ENCODE results near the gene RBM12.

Gene RBM12

DNA sequence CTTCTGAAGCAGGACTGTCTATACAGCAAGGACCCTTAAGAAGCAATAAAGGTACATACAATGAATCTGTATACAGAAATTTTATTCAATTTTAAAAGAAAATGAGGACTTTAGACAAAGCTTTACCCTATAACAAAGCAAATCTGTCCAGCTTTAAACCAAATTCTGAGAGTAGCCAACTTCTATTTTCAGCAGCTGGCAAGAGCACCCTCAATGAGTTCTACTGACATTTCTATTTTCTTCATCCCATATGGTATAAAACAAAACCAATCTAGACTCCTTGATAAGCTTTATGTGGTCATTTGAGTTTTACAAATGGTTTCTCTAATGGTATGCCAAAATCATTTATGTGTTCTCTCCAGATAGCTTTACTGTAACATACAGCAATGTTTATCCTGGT is 12.7 kb downstream of the RBM12 start:
- peaks cover 10 to 35% of the 10 kb centered on the region in 2 donors for H3K4me1 ChIP-seq (ENCODE audit: control insufficient read depth in 1 of 2, insufficient read depth in 2 of 2, low read length in 2 of 2)
- H3K27ac ChIP-seq (ENCODE audit: low read length), result no peak overlapping the region
- no peaks in the 10 kb centered on the region for H3K9me3 ChIP-seq (ENCODE audit: control insufficient read depth in 1 of 2, low read length in 2 of 2)
- no peaks in the 10 kb centered on the region for H3K27me3 ChIP-seq (ENCODE audit: low read depth, low read length)
- H3K36me3 ChIP-seq (ENCODE audit: control insufficient read depth in 1 of 2, insufficient read depth in 2 of 2, low read length in 2 of 2), result peaks cover 24 to 33% of the 10 kb centered on the region in 2 donors
- no peak overlapping the region for H3K4me3 ChIP-seq (ENCODE audit: low read depth in 1 of 2, low read length in 2 of 2)

DNA sequence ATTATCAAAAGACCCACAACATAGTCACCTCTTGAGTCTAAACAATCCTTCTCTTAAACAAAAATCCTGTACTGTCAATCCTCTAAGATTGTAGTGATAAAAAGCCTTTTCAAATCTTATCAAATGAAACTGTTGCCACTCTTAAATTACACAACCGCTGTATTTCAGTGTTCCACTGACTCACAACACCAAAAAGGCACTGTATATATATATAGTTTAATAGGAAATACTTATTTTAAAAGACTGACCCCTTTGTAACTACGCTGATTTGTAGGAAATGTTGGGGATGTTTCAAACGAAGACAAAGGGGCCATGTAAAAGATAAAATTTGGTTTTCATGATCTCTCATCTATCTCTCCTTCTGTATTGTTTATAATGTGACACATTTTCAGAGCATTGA is 14.1 kb downstream of the RBM12 start:
- no peaks in the 10 kb centered on the region for H3K9me3 ChIP-seq (ENCODE audit: control insufficient read depth in 1 of 2, low read length in 2 of 2)

DNA sequence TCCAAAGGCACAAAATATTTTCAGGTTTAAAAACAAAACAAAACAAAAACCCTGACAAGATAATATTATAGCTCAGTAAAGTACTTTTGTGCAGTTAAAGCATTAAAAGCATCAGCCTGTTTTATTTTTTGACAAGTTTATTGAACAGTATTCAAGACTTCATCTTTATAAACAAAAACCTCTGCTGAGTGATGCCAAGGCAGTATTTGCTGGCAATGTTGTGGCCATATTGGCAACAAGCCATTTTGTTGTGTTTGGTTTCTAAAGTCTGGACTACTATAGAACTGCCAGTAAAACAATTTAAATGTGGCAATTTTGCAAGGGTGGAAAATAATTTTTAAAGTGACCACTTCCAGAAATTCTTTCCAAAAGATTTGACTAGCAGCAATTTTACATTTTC is 15.9 kb downstream of the RBM12 start:
- H3K9me3 ChIP-seq (ENCODE audit: control insufficient read depth in 1 of 2, low read length in 2 of 2), result no peaks in the 10 kb centered on the region
- no peaks in the 10 kb centered on the region for H3K27me3 ChIP-seq (ENCODE audit: low read depth, low read length)
- peaks cover 9 to 39% of the 10 kb centered on the region in 2 donors for H3K4me1 ChIP-seq (ENCODE audit: control insufficient read depth in 1 of 2, insufficient read depth in 2 of 2, low read length in 2 of 2)
- H3K36me3 ChIP-seq (ENCODE audit: control insufficient read depth in 1 of 2, insufficient read depth in 2 of 2, low read length in 2 of 2), result peaks cover 10 to 16% of the 10 kb centered on the region in 2 donors
- H3K27ac ChIP-seq (ENCODE audit: low read length), result no peak overlapping the region
- H3K4me3 ChIP-seq (ENCODE audit: low read depth in 1 of 2, low read length in 2 of 2), result no peak overlapping the region

More for the DNA sequence above, 14.1 kb downstream of the RBM12 start:
- no peak overlapping the region for H3K27ac ChIP-seq (ENCODE audit: low read length)
- H3K4me1 ChIP-seq (ENCODE audit: control insufficient read depth in 1 of 2, insufficient read depth in 2 of 2, low read length in 2 of 2), result peaks cover 9 to 39% of the 10 kb centered on the region in 2 donors
- H3K4me3 ChIP-seq (ENCODE audit: low read depth in 1 of 2, low read length in 2 of 2), result no peak overlapping the region
- peaks cover 24 to 33% of the 10 kb centered on the region in 2 donors for H3K36me3 ChIP-seq (ENCODE audit: control insufficient read depth in 1 of 2, insufficient read depth in 2 of 2, low read length in 2 of 2)
- no peaks in the 10 kb centered on the region for H3K27me3 ChIP-seq (ENCODE audit: low read depth, low read length)

DNA sequence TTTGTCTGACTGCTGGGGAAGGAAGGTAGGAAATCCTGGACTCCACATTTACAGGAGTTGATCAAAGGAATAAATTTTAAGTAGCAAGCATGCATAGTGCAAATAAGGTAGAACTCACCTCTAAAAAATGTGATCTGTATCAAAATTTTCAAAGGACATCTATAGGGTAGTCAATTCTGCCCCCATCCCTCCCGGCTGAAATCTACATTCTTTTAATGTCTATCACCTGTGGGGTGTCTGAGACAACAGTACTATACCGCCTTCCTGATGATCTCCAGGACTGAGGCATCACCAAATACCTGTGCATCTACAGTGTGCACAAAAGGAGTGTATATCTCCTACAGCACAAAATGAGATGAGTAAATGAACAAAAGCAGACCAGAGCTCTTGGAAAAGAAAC is 19.9 kb downstream of the RBM12 start:
- Histone ChIP-seq H3K36me3 (ENCODE audit: control insufficient read depth in 1 of 2, insufficient read depth in 2 of 2, low read length in 2 of 2) (no peaks in the 10 kb centered on the region), H3K27me3 (ENCODE audit: low read depth, low read length) (no peaks in the 10 kb centered on the region), H3K4me1 (ENCODE audit: control insufficient read depth in 1 of 2, insufficient read depth in 2 of 2, low read length in 2 of 2) (peaks cover 9 to 27% of the 10 kb centered on the region in 2 donors), H3K4me3 (ENCODE audit: low read depth in 1 of 2, low read length in 2 of 2) (no peak overlapping the region), H3K9me3 (ENCODE audit: control insufficient read depth in 1 of 2, low read length in 2 of 2) (no peaks in the 10 kb centered on the region), H3K27ac (ENCODE audit: low read length) (no peak overlapping the region)

DNA sequence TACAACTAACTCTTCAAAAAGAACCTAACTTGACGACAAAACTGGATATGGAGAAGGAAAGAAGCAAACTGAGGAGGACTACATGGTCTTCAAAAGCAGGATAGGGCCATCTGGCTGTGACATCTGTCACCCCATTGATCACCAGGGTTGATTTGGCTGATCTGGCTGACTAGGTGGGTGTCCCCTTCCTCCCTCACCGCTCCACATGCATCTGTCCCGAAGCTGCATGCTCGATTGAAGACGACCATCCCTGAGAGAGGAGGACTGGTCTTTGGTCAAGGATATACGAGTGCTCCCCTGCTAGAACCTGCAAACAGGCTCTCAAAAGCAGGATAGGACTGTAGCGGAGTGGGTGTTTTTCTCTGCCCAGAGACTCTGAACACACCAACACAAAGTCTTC is 21.7 kb downstream of the RBM12 start:
- no peaks in the 10 kb centered on the region for H3K27me3 ChIP-seq (ENCODE audit: low read depth, low read length)
- peaks cover 0 to 18% of the 10 kb centered on the region in 2 donors for H3K4me1 ChIP-seq (ENCODE audit: control insufficient read depth in 1 of 2, insufficient read depth in 2 of 2, low read length in 2 of 2)
- no peaks in the 10 kb centered on the region for H3K9me3 ChIP-seq (ENCODE audit: control insufficient read depth in 1 of 2, low read length in 2 of 2)
- H3K36me3 ChIP-seq (ENCODE audit: control insufficient read depth in 1 of 2, insufficient read depth in 2 of 2, low read length in 2 of 2), result no peaks in the 10 kb centered on the region
- no peak overlapping the region for H3K27ac ChIP-seq (ENCODE audit: low read length)
- H3K4me3 ChIP-seq (ENCODE audit: low read depth in 1 of 2, low read length in 2 of 2), result no peak overlapping the region

DNA sequence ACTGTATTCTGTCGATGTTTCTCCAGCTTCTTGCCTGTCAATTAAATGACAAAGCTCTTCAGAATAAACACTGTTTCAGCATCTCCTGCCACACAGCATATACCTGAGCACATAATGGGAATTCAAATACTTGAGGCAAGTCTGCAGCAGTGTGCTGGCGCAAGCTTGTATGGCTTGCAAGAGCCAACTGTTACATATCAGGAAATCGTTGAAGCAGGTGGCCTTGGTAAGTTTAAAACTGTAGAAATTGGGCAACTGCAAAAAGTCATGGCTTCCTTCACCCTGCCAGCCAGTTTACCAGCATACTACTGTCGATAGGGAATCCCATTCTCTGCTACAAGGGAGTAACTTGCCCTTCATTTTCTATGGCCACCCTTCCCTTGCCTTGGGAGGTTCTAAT is 23.0 kb downstream of the RBM12 start:
- Histone ChIP-seq H3K27ac (ENCODE audit: low read length) (no peak overlapping the region), H3K27me3 (ENCODE audit: low read depth, low read length) (no peaks in the 10 kb centered on the region), H3K9me3 (ENCODE audit: control insufficient read depth in 1 of 2, low read length in 2 of 2) (no peaks in the 10 kb centered on the region), H3K4me1 (ENCODE audit: control insufficient read depth in 1 of 2, insufficient read depth in 2 of 2, low read length in 2 of 2) (peaks cover 0 to 16% of the 10 kb centered on the region in 2 donors), H3K36me3 (ENCODE audit: control insufficient read depth in 1 of 2, insufficient read depth in 2 of 2, low read length in 2 of 2) (no peaks in the 10 kb centered on the region), H3K4me3 (ENCODE audit: low read depth in 1 of 2, low read length in 2 of 2) (no peak overlapping the region)

DNA sequence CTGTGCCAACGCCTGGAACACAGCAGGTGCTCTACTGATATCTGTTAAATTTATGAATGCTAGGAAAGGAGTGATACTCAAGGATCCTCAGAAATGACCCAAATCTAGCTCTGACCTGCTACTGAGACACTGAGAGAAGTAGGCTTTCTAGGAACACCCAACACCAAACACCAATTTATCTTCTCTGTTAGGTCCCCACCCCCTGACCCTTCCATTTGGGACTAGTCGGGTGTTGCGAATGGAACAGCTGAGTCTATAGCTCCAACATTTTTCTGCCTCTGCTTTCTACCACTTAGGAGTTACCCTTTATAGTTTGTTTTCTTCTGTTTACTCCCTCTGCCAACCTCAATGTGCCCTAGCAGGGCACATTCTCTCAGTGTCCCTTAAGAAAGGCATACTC is 24.0 kb downstream of the RBM12 start:
- Histone ChIP-seq H3K4me1 (ENCODE audit: control insufficient read depth in 1 of 2, insufficient read depth in 2 of 2, low read length in 2 of 2) (peaks cover 0 to 12% of the 10 kb centered on the region in 2 donors), H3K36me3 (ENCODE audit: control insufficient read depth in 1 of 2, insufficient read depth in 2 of 2, low read length in 2 of 2) (no peaks in the 10 kb centered on the region), H3K9me3 (ENCODE audit: control insufficient read depth in 1 of 2, low read length in 2 of 2) (no peaks in the 10 kb centered on the region), H3K27ac (ENCODE audit: low read length) (no peak overlapping the region), H3K27me3 (ENCODE audit: low read depth, low read length) (no peaks in the 10 kb centered on the region), H3K4me3 (ENCODE audit: low read depth in 1 of 2, low read length in 2 of 2) (no peak overlapping the region)

DNA sequence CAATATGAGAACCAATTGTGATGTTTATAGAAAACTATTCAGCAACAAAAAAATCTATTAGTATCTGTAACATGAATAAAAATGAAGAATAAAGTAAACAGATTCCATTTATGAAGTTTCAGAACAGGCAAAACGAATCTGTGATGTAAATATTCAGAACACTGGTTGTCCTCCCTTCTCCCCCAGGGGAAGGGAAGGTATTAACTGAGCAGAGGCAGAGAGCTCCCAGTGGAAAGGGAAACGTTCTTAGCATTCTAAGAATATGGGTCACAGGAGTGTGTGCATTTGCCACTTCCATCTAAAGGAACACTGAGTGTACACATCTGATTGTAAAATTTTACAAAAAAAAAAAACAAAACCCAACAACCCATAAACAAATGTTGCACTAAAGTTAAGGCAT is 25.9 kb downstream of the RBM12 start:
- Histone ChIP-seq H3K9me3 (ENCODE audit: control insufficient read depth in 1 of 2, low read length in 2 of 2) (no peaks in the 10 kb centered on the region), H3K4me1 (ENCODE audit: control insufficient read depth in 1 of 2, insufficient read depth in 2 of 2, low read length in 2 of 2) (peaks cover 0 to 12% of the 10 kb centered on the region in 2 donors), H3K27me3 (ENCODE audit: low read depth, low read length) (no peaks in the 10 kb centered on the region), H3K36me3 (ENCODE audit: control insufficient read depth in 1 of 2, insufficient read depth in 2 of 2, low read length in 2 of 2) (no peaks in the 10 kb centered on the region), H3K27ac (ENCODE audit: low read length) (no peak overlapping the region), H3K4me3 (ENCODE audit: low read depth in 1 of 2, low read length in 2 of 2) (no peak overlapping the region)

DNA sequence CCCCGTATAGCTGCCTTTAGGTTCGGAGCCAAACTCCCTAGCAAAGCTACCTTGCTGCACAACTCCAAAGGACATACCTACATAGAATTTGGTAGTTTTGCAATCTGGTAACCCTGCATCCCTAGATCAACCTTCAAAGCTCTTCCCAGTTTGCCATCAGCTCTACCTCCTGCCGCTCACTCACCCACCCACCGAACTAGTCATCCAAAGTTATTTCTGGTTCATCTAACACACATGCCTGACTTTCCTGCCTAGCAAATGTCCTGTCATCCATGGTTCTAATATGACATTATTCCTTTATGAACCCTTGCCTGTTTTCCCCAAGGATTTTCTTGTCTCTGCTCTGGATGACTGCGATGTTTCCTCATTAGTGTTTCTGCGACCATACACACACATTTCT is 27.4 kb downstream of the RBM12 start:
- no peaks in the 10 kb centered on the region for H3K27me3 ChIP-seq (ENCODE audit: low read depth, low read length)
- peaks cover 0 to 12% of the 10 kb centered on the region in 2 donors for H3K4me1 ChIP-seq (ENCODE audit: control insufficient read depth in 1 of 2, insufficient read depth in 2 of 2, low read length in 2 of 2)
- H3K9me3 ChIP-seq (ENCODE audit: control insufficient read depth in 1 of 2, low read length in 2 of 2), result no peaks in the 10 kb centered on the region
- H3K4me3 ChIP-seq (ENCODE audit: low read depth in 1 of 2, low read length in 2 of 2), result no peak overlapping the region
- H3K27ac ChIP-seq (ENCODE audit: low read length), result no peak overlapping the region
- H3K36me3 ChIP-seq (ENCODE audit: control insufficient read depth in 1 of 2, insufficient read depth in 2 of 2, low read length in 2 of 2), result peaks cover 0 to 3% of the 10 kb centered on the region in 2 donors

DNA sequence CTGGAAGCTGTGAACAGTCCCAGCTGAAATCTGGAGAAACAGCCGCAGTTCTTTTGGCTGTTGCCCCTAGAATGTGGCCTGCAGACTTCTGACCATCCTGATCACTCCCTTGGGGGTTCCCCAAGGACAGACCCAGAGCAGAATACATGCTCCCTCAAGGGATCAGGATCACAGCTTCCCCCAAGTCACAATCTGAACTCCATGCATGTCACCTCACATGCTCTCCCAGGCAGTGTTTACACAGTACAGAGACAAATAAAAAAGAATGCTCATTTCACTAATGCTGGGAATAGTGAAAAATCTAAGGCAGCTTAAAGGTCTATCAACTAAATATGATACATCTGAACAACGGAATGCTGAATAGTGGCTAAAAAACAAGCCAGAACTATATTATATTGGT is 28.6 kb downstream of the RBM12 start:
- H3K4me1 ChIP-seq (ENCODE audit: control insufficient read depth in 1 of 2, insufficient read depth in 2 of 2, low read length in 2 of 2), result peaks cover 0 to 12% of the 10 kb centered on the region in 2 donors
- H3K27me3 ChIP-seq (ENCODE audit: low read depth, low read length), result no peaks in the 10 kb centered on the region
- H3K36me3 ChIP-seq (ENCODE audit: control insufficient read depth in 1 of 2, insufficient read depth in 2 of 2, low read length in 2 of 2), result peaks cover 5 to 12% of the 10 kb centered on the region in 2 donors
- no peaks in the 10 kb centered on the region for H3K9me3 ChIP-seq (ENCODE audit: control insufficient read depth in 1 of 2, low read length in 2 of 2)
- H3K4me3 ChIP-seq (ENCODE audit: low read depth in 1 of 2, low read length in 2 of 2), result no peak overlapping the region
- H3K27ac ChIP-seq (ENCODE audit: low read length), result no peak overlapping the region

DNA sequence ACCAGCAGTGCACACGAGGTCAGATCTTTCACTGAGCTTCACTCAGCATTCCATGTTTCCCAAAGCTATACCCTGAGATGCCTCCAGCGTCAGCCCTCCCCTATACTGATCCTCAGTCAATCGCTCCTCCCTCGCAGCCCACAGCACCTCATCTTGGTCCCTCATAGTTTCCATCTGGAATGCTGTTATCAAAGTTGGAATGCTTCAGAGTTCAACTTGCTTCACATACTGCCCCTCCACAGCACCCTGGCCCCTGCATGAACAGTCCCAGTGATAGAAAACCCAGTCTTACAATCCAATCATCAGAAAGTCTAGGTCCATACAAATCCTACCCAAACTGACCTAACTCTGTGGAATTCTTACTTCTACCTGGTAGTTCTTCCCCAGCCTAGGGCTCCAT is 29.0 kb downstream of the RBM12 start:
- no peak overlapping the region for H3K27ac ChIP-seq (ENCODE audit: low read length)
- H3K27me3 ChIP-seq (ENCODE audit: low read depth, low read length), result no peaks in the 10 kb centered on the region
- no peak overlapping the region for H3K4me3 ChIP-seq (ENCODE audit: low read depth in 1 of 2, low read length in 2 of 2)
- H3K9me3 ChIP-seq (ENCODE audit: control insufficient read depth in 1 of 2, low read length in 2 of 2), result no peaks in the 10 kb centered on the region
- H3K36me3 ChIP-seq (ENCODE audit: control insufficient read depth in 1 of 2, insufficient read depth in 2 of 2, low read length in 2 of 2), result peaks cover 9 to 16% of the 10 kb centered on the region in 2 donors
- H3K4me1 ChIP-seq (ENCODE audit: control insufficient read depth in 1 of 2, insufficient read depth in 2 of 2, low read length in 2 of 2), result peaks cover 0 to 11% of the 10 kb centered on the region in 2 donors

DNA sequence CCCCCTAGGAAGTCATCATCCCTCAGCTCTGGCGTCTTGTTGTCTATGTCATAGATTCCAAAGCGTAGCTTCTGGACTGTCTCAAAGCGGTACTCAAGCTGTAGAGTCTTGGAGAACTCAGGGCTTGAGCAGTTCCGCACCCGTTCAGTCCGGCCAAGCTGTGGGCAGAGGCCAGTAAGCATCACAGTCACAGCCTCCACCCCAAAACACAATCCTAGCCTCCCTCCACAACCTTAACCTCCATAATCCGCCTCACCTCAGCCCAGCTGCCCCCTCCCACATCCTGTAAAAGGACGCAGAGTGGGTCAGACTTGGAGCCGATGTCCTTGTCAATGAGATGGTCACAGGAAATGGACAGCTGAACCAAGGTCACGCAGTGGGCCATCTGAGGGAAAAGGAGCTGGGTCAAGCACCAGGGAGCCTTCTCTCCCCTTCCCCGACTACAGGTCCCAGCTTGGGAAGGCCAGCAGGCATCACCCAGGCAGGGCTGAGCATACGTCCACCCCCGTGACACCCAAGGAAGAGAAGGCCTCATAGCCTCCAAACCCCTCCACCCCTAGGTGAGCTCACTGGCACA is 32.1 kb downstream of the RBM12 start:
- Histone ChIP-seq H3K4me3 (ENCODE audit: low read depth in 1 of 2, low read length in 2 of 2) (no peak overlapping the region), H3K4me1 (ENCODE audit: control insufficient read depth in 1 of 2, insufficient read depth in 2 of 2, low read length in 2 of 2) (no peaks in the 10 kb centered on the region)

More for the DNA sequence above, 32.1 kb downstream of the RBM12 start:
- Histone ChIP-seq H3K27ac (ENCODE audit: low read length) (no peak overlapping the region), H3K27me3 (ENCODE audit: low read depth, low read length) (no peaks in the 10 kb centered on the region), H3K9me3 (ENCODE audit: control insufficient read depth in 1 of 2, low read length in 2 of 2) (no peaks in the 10 kb centered on the region), H3K36me3 (ENCODE audit: control insufficient read depth in 1 of 2, insufficient read depth in 2 of 2, low read length in 2 of 2) (peaks cover 22 to 40% of the 10 kb centered on the region in 2 donors)
